HG02678 (cell line): ENCODE results near the gene ADNP.
"Not testable (repeated sequence)": the region's sequence is repeated elsewhere in the genome, so short reads cannot be mapped to it uniquely, and the experiment has no call there.

Source experiments
- ATAC-seq: cut with Tn5 transposase; IDR thresholded peaks from one replicate; pipeline ENCODE4 v1.9.1; 2021; ENCODE audit warnings: mild to moderate bottlenecking, moderate library complexity; ENCODE audit not compliant: unreplicated experiment

Gene ADNP

DNA sequence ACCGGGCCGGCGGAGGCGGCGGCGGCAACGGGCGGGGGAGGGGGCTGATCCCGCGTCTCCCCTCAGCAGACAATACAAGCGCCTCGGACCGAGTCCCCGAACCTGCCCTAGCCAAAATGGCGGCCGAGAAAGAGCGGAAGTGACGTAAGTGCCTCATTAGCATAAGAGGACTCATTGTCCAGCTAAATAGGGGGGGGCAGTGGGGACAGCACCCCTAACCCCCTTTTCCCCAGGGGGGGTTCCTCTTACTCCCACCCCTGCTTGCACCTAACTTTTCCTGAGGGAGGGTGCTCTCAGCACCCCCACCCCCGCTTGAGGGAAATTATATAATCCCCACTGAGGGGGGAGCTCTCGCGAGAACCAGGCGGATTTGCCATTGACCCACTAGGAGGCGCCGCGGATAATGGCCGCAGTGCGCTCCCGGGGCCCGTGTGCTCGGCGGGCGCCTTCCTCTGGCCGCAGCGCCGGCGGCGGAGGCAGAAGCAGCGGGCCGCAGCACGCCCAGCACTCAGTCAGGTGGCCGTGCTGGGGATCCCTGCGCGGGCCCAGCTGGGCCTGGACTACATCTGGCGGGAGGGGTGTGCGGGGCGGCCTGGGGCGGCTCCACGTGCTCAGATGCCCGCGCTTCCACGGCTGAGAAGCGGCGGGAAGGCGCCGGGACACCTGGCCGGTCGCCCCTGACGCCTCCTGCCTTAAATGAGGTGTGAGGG lies at the start of gene ADNP:
Gene ADNP, minus strand, starts transcription at position 132 of the 710 bp plus-strand sequence. CDS start 27,441 bp downstream, outside the sequence.
- ATAC-seq, result peak; percentile 64

GRCh38 chr20:50980071-50980681 lies 48.9 kb upstream of the ADNP start:
- ATAC-seq, result no peak

DNA sequence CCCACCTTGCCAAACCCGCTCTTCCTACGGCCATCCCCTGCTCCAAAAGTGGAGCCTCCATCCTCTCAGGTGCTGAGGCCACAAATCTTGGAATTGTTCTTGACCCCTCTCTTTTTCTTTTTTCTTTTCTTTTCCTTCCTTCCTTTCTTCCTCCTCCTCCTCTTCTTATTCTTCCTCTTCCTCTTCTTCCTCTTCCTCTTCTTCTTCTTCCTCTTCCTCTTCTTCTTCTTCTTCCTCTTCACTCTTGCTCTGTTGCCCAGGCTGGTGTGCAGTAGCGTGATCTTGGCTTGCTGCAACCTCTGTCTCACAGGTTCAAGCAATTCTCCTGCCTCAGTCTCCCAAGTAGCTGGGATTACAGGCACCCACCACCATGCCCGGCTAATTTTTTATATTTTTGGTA lies 47.3 kb upstream of the ADNP start:
- ATAC-seq, result not testable (repeated sequence)

- ATAC-seq, result no peak
Observed at GRCh38 chr20:50977066-50978021, 46.1 kb upstream of the ADNP start.

DNA sequence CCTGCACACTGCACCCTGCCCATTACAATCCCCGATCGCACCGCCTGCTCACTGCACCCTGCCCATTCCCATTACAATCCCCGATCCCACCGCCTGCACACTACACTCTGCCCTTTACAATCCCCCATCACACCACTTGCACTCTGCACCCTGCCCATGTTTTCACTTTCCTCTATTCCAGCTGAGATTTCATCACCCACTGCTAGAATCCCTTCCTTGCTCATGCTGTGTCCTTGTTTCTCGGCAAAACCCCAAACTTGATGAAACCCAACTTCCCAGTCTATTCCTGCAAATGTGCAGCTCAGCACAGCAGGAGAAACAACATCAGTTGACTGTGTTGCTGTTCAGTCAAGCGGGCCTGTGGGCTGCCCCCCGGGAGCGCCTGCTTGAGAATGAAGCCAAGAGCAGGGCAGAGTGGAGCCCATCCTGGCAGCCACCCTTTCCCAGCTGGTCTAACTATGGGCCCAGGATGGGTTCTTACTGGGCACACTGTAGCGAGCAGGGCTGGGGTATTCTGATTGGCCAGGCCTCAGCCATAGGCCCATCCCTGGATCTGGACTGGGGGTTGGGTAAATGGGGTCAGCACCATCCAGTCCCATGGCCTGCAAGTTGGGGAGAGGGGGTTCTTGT lies 44.6 kb upstream of the ADNP start:
- ATAC-seq, result no peak

DNA sequence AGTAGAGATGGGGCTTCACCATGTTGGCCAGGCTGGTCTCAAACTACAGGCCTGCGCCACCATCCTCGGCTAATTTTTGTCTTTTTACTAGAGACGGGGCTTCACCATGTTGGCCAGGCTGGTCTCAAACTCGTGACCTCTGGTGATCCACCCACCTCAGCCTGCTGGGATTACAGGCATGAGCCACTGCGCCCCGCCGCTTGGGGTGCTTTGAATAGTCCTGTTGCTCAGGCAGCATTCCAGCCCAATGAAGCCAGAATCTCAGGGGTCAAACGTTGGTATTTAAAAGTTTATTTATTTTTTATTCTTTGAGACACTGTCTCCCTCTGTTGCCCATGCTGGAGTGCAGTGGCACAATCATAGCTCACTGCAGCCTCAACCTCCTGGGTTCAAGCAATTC lies 38.7 kb upstream of the ADNP start:
- no peak for ATAC-seq

GRCh38 chr20:50969435-50969834 lies 38.2 kb upstream of the ADNP start:
- no peak for ATAC-seq

- ATAC-seq, result no peak
Observed at GRCh38 chr20:50968289-50968688, 37.1 kb upstream of the ADNP start.

GRCh38 chr20:50967586-50967985 lies 36.3 kb upstream of the ADNP start:
- no peak for ATAC-seq

DNA sequence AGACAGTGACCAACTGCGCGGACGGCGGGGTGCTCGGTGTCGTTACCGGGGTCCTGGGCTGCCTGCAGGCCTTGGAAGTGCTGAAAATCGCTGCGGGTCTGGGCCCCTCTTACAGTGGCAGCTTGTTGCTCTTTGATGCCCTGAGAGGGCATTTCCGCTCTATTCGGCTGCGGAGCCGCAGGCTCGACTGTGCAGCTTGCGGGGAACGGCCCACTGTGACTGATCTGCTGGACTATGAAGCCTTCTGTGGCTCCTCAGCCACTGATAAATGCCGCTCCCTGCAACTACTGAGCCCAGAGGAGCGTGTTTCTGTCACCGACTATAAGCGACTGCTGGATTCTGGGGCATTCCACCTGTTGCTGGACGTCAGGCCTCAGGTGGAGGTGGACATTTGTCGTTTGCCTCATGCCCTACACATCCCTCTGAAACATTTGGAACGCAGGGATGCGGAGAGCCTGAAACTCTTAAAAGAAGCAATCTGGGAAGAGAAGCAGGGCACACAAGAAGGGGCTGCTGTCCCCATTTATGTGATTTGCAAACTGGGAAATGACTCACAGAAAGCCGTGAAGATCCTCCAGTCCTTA lies 28.4 kb upstream of the ADNP start:
- no peak for ATAC-seq

GRCh38 chr20:50958615-50959542 lies 27.6 kb upstream of the ADNP start, which contains the start of gene MOCS3:
Gene MOCS3, plus strand, starts transcription at chr20:50958818. Its CDS starts 25 bp downstream, at chr20:50958843.
- ATAC-seq, result peak; percentile 83

- ATAC-seq, result peak; percentile 79
Observed at GRCh38 chr20:50957798-50958614, 26.8 kb upstream of the ADNP start, which contains the start of gene DPM1. Gene DPM1, minus strand, starts transcription at chr20:50958532. Its CDS starts 9 bp downstream, at chr20:50958523.

- ATAC-seq, result no peak
Observed at GRCh38 chr20:50957276-50957675, 26.0 kb upstream of the ADNP start.

DNA sequence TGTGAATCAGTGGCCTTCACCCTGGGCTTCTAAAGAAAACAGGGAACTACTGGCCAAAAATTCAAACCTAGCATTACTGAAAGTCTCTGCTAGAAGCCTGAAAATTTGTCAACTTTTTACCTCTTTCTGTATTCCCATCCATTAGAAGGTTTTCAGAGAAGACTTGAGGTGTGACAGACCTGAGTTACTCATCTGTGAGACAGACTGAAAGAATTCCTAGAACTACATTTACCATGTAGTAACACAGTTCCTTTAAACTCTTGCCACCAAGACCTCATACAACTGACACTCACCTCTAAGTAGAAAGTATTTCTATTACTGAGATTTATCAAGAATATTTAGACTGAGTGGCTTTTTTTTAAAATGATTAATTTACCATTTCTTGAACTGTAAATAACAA lies 22.6 kb upstream of the ADNP start:
- no peak for ATAC-seq

DNA sequence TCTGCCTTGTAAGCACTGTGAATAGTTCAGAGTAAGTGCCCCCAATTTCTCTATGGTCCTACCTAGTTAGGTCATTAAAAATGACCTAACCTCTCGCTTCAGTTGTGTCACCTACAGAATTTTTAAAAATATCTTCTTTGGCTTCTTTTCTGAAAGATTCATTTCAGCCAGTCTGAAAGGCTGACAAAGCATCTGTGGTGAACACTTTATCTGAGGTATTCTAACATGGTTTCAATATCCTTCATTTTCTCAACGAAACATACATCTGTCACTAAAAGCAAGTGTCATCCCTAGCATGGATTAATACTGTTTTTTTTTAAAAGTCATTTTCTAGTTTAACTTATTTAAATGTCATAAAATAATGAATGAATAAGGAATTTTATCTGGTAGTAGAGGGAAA lies 22.0 kb upstream of the ADNP start:
- ATAC-seq, result no peak

DNA sequence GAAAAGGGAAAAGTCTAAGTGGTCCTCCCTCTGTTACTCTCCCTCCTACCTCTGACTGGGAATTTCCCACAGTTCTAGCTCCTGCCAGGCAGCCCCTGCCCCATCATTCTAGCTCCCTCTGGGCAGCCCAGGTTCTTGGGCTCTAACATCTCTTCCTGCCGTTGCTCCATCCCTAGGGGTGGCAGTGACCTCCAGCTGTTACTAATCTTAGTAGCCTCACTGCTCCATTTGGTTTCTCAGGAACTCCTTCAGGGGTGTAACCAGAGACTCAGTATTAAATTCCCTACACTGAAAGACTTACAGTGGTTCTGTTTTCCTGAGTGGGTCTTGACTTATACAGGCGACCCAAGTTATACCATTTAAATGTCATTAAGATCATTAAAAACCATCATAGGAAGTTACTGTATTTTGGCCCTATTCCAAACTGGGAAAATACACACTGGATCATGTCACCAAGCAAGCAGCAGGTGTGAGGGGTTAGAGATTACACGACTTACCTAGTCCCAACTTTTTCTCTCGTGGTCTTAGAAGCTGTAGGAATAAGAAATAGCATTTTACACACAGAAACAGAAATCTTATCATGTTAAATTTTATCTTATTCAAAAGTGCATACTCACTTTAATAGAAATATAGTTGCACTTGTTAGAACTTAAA lies 17.0 kb upstream of the ADNP start:
- ATAC-seq, result no peak

GRCh38 chr20:50943069-50943468 lies 11.8 kb upstream of the ADNP start:
- no peak for ATAC-seq

DNA sequence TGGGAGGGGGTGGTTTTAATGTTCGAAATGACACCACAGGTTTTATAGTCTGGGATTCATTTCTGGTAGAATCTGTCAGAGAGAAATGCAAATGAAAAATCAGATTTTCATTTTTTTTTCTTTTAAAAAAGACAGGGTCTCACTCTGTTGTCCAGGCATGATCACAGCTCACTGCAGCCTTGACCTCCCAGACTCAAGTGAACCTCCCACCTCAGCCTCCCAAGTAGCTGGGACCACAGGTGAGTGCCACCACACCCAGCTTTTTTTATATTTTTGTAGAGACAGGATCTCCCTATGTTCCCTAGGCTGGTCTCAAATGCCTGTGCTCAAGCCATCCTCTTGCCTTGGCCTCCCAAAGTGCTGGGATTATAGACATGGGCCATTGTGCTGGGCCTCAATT lies 2.4 kb upstream of the ADNP start:
- ATAC-seq, result no peak
